Stimulated activated CD4-positive, alpha-beta T cell treated with anti-CD3 and anti-CD28 coated beads, TNF-alpha, amount 100 ng/mL, for 1 hour (primary cell): ENCODE data around the gene LELP1.
"Not testable (repeated sequence)": the region's sequence is repeated elsewhere in the genome, so short reads cannot be mapped to it uniquely, and the experiment has no call there.

Source experiments
- DNase-seq, 3 donors: peaks; one replicate each; pipeline ENCODE4 v3.0.0-alpha.2; 2020; ENCODE audit warnings: low read depth in 3 of 3, low spot score in 1 of 3

Gene LELP1

GRCh38 chr1:153203130-153203529, at the start of gene LELP1:
Gene LELP1, plus strand, starts transcription at chr1:153203430. Its CDS starts 1,278 bp downstream, at chr1:153204708.
- DNase-seq = no peak

DNA sequence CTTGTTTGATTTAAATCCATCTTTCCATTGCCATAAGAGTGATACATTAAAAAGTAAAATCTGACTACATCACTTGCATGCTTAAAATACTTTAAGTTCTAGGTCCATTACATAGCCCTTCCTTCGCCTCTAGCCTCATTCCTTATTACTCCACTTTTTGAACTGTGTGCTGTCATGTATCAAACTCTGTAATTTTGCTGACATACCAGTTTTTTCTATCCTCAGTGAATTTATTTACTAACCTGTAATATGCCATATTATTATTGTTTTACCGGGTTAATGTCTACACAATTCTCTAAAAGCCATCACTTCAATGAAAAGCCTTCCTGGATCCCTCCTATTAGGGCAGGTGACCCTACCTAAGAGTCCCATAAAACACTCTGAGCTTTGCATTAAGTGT, 47.7 kb upstream of the LELP1 start:
- DNase-seq = no peak

DNA sequence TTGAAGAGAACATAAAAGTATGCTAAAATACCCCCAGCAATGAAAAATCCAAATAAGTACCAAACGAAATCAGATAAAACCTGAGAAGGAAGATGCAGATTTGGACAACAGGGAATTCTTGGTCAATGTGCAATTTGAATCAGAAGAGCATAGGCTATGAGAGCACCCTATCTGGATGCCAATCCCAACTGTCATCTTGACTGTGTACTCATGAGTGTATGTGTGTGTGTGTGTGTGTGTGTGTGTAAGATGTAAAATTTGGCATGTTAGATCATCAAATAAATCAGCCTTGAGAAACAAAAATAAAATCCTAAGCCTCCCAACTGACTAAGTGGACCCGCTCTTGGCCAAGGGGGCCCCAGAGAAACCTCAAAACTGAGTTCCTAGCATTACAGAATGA, 34.5 kb upstream of the LELP1 start:
- no peak for DNase-seq

GRCh38 chr1:153174624-153175023, 28.6 kb upstream of the LELP1 start:
- no peak for DNase-seq

DNA sequence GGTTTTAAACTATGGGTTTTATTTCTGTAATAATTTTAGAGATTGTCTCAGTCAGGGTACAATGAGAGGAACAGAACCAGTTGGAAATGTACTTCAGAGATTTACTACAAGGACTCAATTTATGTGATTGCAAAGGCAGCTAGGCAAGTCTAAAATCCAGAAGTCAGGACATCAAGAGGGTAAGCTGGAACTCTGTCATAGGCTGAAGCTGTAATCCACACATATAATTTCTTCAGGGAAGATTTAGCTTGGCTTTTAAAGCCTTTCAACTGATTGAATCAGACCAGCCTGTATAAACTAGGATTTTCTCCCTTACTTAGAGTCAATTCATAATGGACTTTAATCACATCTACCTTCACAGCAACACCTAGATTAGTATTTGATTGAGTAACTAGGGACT, 24.3 kb upstream of the LELP1 start:
- no peak for DNase-seq

DNA sequence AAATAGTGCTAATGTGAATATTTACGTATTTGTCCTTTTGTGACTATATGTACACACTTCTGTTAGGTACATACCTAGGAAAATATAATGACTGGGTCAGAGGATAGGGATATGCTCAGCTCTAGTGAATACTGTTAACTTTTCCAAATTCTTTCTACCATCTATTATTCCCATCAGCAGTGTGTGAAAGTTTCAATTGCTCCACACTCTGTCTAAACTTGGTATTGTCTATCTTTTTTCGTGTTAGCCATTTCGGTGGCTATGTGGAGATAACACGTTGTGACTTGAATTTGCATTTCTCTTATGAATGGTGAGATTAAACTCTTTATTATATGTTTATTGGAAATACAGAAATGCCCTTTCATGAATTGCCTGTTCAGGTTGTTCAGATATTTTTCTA, 22.7 kb upstream of the LELP1 start:
- no peak for DNase-seq

DNA sequence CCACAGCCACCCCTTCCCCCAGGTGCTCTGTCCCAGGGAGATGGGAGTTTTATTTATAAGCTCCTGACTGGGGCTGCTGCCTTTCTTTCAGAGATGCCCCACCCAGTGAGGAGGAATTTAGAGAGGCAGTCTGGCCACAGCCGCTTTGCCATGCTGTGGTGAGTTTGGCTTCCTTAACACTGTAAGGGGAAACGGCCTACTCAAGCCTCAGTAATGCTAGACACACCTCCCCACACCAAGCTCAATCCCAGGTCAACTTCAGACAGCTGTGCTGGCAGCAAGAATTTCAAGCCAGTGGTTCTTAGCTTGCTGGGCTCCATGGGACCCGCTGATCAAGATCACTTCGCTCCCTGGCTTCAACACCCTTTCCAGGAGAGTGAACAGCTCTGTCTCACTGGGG, 14.9 kb upstream of the LELP1 start:
- not testable (repeated sequence) for DNase-seq

GRCh38 chr1:153190373-153190772, 12.9 kb upstream of the LELP1 start:
- no peak for DNase-seq

GRCh38 chr1:153192697-153193096, 10.5 kb upstream of the LELP1 start:
- DNase-seq = no peak

GRCh38 chr1:153194331-153195050, 8.7 kb upstream of the LELP1 start:
- DNase-seq = no peak

DNA sequence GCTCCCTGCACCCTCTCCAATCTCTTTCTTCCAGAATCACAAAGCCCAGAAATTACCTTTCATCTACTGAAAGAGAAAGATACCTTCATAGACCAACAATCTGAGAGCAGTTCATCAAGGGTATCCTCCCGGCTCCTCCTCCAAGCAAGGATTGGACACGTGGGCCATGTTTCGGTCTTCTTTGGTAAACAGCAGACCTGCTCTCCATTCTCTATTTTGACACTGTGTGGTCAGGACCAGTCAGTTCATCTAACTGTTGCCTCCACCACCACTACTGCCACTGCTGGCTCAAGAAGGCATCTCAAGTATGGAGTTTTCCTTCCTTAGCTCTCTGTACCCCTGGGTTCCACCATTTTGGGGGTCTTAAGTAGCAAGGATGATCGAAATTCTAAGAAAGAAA, 8.0 kb upstream of the LELP1 start:
- no peak for DNase-seq

GRCh38 chr1:153202006-153202405, 1.2 kb upstream of the LELP1 start:
- no peak for DNase-seq

DNA sequence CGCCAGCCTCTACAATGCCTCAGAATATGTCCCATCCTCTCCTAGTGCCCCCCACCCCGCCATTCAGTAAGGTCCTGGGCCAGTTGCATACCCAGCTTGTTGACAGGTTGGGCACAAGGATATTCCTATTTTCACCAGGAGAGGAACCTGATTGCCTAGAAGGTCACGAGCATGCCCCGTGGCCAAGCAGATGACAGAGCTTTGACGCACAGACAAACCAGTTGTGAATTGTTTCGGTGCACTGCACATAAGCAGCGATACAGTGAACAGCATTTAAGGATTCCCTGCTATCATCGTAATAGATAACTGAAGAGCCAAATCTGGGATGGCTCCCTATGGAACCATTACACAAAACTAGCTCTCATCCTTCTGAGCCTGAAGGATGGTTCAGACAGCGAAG, 3.4 kb downstream of the LELP1 start:
- no peak for DNase-seq

DNA sequence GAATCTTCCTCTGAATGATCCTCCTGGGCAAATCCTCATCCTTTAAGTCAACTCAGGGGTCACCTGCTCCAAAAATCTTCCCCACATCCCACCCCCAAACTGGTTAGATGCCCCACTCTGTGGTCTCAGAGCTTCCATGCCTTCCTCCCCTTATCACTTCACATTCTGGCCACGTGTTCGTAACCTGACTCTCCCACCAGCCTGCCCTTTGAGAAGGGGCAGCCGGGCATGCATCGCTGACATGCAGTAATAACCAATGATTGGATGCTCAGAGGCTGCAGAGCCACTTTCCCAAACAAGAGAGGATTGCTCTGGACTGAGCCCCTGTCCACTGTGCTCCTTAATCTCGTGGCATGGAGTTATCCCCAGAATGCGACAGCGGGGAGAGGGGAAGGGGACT, 7.0 kb downstream of the LELP1 start:
- DNase-seq = no peak

DNA sequence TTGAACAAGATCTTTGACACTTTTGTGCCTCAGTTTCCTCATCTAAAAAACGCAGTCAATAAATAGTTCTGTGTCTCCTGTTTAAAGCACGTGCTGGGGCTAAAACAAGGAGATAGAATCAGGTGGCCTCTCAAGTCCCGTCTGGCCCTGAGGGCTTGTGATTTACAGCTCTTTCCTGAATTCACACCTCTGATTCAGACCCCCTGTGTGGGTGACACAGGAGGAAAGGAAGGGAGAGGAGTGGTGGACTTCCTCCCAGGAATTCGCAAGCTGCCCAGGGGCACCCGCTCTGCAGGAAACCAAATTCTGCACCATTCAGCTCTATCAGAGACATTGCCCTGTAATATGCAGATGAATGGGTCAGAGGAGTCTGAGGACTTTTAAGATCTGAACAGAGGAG, 9.0 kb downstream of the LELP1 start:
- no peak for DNase-seq

GRCh38 chr1:153213519-153213918, 10.3 kb downstream of the LELP1 start:
- DNase-seq = no peak

GRCh38 chr1:153217212-153217611, 14.0 kb downstream of the LELP1 start, which contains the start of gene PRR9:
Gene PRR9, plus strand, starts transcription at chr1:153217584. Its CDS starts 561 bp downstream, at chr1:153218145.
- DNase-seq = no peak

GRCh38 chr1:153217744-153218416, 14.7 kb downstream of the LELP1 start:
- no peak for DNase-seq

GRCh38 chr1:153220606-153221303, 17.5 kb downstream of the LELP1 start:
- DNase-seq = no peak

DNA sequence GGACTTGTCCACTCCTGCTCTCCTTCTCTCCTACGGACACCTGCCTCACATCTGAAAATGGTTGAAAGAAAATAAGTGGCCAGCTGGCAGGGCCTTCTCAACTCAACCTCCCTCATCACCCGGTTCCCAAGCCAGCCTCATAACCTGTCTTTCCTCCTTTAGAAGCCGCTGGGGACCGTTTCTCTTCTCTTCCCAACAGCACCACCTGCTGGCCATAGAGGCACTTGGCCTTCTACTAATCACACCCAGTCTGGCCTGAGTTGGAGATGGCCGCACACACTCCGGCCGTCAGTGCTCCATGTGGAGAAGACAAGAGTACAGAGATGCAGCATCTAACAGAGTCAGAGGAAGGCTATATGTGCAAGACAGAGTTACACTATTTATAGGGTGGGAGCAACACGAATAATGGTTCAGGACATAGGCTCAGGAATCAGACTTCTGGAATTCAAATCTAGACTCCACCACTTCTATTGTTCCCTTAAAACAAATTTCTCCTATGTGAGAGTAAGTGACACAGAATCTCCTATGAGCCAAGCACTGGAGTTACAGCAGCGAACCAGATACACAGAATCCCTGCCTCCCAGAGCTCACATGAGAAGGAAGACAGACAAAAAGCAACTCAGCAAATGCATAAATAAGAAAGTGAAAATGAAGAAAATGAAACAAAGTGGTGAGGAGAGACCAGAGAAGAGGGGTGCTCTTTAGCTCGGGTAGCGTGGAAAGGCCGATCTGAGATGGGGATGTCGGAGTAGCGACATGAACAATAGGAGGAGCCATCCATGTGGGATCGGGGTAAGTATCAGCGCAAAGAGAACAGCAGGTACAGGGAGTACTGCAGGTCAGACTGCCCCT, 20.0 kb downstream of the LELP1 start:
- DNase-seq = peak in 1 of 3 donors; percentile 27

DNA sequence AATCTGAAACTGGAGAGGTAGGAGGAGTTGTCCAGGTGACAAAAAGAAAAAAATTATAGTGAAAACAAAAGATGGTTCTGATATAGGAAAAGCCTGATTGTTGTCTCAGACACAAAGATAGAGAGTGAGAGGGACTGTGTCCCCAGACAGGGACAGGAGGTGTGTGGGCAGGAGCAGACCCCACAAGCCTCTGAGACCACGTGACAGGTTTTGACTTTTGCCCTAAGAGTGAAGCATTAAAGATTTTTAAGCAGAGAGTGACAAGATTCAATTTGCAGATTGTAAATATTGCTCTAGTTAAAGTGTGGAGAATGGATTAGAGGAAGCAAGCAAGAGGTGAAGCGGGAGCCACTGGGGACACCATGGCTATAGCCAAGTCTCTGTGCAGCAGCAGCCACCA, 24.6 kb downstream of the LELP1 start:
- DNase-seq = no peak
